GM08714 (cell line): Measurements from ENCODE around the gene IL12RB2.

Experiments used
- H3K4me3 ChIP-seq: fragments of 200-500 bp; sonication (Bioruptor generic); 2 replicates; pipeline ENCODE4 v1.5.1; 2014; ENCODE audit warnings: mild to moderate bottlenecking, low read length, inconsistent platforms
- ZNF274 ChIP-seq: IDR thresholded peaks from 2 replicates; pipeline ENCODE4 v1.6.1; 2012; ENCODE audit warnings: mild to moderate bottlenecking, low read depth, low read length

The IL12RB2 gene

GRCh38 chr1:67324068-67324467 lies 16.4 kb downstream of the IL12RB2 start:
- no peak overlapping the region for H3K4me3 ChIP-seq

DNA sequence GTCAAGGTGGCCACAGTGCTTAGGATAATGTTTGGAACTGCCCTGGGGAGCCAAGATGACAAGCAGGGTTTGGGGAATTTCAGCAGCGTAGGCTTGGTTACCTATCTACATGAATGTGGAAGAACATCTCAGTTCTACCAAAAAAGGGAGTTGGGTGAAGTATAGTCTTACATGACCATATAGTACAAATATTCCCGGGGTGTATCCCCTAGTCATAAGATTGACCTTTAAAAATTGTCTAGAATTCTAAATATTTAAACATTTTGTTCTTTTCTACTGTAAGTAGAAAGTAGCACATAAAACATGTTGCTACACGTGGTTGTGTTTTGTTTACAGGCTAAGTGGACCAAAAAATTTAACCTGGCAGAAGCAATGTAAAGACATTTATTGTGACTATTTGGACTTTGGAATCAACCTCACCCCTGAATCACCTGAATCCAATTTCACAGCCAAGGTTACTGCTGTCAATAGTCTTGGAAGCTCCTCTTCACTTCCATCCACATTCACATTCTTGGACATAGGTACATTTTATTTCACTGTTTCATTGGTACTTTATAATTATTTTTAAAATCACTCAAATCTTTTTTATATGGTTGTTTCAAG lies 20.3 kb downstream of the IL12RB2 start:
- no peak for TF ChIP-seq ZNF274
- H3K4me3 ChIP-seq = no peak overlapping the region

More at GRCh38 chr1:67324068-67324467, 16.4 kb downstream of the IL12RB2 start:
- TF ChIP-seq ZNF274 = no peak

DNA sequence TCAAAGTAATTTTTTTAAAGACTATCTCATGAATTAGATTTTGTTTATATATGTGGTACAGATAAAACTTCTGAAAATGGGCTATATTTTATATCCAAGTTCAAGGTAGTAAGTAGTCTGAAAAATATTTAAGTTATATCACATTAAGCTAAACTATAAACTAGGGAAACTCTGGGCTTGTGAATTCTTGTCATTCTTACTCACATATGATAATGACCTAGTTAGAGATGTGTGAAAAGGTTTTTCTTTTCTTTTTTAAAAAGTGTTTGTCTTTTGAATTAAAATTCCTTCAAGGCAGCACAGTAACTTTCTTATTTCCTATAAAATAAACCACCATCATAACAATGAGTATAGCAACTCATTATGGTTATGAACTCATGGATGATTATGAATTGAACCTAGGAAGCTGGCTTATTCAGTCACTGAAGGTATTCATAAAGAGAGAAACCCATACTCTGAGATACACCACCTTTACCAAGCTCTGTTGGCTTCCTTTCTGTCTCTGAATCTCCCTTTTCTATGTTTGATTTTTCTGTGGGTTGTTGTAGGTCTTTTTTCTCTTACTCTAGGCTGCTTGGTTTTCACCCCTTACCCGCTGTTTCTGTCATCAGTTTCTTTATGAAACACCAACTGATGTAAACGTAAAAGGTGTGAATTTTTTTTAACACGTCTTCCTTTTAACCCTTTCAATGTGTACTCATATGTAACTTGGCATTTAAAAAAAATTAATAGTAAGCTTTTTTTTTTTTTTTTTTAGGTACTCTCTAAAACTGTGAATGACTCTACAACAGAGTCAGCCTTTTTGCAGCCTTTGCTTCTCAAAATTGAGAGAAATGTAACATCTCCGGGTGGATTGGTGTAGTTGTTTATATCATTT lies 25.2 kb downstream of the IL12RB2 start:
- TF ChIP-seq ZNF274 = no peak
- H3K4me3 ChIP-seq = no peak overlapping the region

- no peak for TF ChIP-seq ZNF274
- no peak overlapping the region for H3K4me3 ChIP-seq
Observed at GRCh38 chr1:67333603-67334002, 25.9 kb downstream of the IL12RB2 start.

DNA sequence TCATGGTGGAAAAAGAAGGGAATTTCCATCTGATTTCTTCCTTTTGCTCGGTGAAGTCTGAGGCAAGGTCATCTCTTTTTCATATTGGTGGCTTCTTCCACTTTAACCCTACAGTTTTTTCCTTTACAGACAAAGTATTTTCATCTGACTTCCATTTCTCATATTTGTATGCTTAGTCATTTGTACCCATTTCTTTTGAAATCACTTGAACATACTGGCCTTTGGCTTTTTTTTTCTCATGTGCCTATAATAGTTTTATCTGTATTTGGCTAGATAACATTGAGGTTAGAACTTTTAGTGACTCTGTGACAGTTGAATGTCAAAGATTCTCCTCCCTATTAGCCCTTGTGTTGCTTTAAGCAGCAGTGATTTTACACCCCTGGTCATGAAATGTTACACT lies 27.7 kb downstream of the IL12RB2 start:
- no peak for TF ChIP-seq ZNF274
- H3K4me3 ChIP-seq = no peak overlapping the region

- TF ChIP-seq ZNF274 = no peak
- H3K4me3 ChIP-seq = no peak overlapping the region
Observed at GRCh38 chr1:67336157-67336556, 28.5 kb downstream of the IL12RB2 start.

DNA sequence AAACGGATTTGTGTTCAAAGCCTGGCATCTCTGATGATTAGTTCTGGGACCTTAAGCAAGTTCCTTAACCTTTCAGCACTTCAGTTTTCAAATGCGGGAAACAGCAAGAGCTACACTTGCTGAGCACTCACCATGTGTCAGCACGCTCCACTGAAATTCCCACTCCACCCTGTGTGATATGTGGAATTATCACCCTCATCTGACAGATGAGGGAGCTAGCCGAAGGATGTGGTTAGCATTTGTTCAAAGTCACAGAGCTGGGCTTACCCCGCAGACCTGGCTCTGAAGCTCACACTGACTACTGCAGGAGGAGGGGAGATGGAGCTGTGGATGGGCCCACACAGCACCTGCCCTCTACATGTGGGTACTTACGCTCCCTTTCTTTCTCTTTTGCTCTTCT lies 29.1 kb downstream of the IL12RB2 start:
- H3K4me3 ChIP-seq = no peak overlapping the region
- no peak for TF ChIP-seq ZNF274

GRCh38 chr1:67338642-67339041 lies 31.0 kb downstream of the IL12RB2 start:
- no peak overlapping the region for H3K4me3 ChIP-seq
- TF ChIP-seq ZNF274 = no peak

- TF ChIP-seq ZNF274 = no peak
- H3K4me3 ChIP-seq = peak overlapping the region; percentile 32; the same call in 1 of the 2 replicates
Observed at GRCh38 chr1:67339623-67340343, 32.1 kb downstream of the IL12RB2 start.

DNA sequence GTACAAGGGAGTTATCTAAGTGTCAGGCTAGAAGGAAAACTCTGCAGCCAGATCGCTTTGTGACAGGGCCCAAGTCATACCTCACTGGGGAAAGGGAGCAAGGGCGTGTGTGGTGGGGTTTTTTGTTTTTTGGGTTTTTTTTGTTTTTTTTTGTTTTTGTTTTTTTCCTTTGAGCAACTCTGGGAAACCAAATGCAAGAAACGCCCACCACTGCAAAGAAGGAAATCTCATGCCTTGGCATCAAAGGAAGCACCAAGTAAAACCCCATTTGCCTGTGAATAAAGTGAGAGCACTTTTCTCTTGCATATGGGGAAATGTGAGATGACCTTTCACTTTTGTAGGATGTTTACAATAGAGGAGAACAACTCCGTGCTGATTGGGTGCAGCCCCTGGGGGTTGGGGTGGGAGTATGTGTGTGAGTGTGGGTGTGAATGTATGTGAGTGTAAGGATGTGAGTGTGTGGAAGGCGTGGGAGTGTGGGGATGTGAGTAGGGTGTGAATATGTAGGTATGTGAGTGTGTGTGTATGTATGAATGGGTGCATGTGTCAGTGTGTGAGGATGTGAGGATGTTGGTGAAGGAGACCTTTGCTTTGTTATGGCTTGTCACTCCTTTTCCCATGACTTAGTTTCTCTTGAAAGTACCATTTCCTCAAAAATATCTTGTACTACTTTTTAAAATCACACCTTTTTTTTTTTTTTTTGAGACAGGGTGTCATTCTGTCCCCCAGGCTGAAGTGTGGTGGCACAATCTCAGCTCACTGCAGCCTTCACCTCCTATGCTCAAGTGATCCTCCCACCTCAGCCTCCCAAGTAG lies 34.6 kb downstream of the IL12RB2 start:
- no peak for TF ChIP-seq ZNF274
- H3K4me3 ChIP-seq = no peak overlapping the region; the same call in 1 of the 2 replicates

DNA sequence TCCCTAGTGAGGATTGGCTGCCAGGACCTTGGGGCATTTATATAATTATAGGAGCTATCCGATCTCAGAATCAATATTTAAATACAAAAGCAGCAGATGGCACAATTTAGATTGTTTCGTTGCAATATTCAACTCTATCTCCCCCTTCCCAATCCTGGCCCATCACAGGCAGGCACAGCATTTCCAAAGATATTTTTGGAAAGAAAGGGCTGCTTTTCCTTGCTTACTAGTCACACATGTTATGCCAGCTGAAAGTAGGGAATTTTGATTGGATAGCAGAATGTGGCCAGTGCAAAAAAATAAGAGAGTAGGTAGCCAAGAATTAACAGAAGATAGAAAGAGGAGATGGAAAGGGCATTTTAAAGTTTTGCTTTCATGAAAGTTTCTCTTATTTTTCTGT lies 37.9 kb downstream of the IL12RB2 start:
- H3K4me3 ChIP-seq = no peak overlapping the region
- TF ChIP-seq ZNF274 = no peak

DNA sequence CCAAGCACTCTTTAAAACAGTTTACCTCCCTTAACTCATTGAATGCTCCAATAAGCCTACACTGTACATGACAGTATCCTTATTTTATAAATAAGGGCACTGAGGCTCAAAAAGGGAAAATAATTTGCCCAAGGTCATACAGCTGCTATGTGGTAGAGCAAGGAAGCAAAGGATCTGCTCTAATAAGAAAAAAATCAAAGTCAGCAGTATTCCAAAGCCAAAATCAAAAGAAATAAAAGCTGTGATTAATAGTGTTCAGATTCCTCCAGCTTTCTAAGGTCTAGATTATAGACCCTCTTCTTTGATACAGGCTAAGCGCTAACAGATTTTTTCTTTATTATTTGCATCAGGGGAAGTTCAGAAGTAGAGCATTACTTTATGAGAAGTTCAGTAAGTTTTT lies 39.3 kb downstream of the IL12RB2 start:
- no peak overlapping the region for H3K4me3 ChIP-seq
- TF ChIP-seq ZNF274 = no peak

DNA sequence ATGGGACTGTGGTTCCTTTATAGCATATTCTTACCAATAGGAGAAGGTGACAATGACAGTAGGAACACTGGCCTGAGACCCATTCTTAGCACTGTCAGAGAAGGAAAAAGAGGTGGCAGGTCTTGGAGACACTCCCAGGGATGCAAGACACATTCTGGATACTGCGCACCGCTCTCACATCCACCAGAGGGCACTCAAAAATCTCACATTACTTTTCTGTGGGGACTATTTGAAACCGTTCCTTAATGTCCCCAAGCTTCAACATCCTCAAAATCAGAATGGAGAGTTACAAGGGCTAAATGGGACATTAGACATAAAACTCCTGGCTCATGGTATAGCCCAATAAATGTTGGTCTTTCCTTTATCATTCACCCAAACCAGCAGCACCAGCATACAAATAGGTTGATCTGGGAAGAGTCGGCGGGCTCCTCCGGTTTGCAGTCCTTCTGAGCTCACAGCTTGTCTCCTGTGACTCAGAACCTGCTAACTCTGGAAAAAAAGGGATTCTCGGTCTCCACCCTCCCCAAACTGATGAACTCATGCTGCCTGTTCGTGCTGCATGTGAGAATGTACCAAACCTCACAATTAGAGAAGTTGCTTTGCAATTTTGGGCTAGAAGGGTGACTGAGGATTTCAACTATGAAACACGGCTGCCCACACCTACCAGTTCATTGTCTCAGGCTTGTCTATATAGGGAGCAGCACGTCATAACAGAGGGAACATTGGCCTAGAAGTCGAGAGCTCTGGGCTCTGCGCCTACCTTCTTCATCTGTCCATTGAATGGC lies 40.2 kb downstream of the IL12RB2 start:
- TF ChIP-seq ZNF274 = no peak
- H3K4me3 ChIP-seq = no peak overlapping the region

DNA sequence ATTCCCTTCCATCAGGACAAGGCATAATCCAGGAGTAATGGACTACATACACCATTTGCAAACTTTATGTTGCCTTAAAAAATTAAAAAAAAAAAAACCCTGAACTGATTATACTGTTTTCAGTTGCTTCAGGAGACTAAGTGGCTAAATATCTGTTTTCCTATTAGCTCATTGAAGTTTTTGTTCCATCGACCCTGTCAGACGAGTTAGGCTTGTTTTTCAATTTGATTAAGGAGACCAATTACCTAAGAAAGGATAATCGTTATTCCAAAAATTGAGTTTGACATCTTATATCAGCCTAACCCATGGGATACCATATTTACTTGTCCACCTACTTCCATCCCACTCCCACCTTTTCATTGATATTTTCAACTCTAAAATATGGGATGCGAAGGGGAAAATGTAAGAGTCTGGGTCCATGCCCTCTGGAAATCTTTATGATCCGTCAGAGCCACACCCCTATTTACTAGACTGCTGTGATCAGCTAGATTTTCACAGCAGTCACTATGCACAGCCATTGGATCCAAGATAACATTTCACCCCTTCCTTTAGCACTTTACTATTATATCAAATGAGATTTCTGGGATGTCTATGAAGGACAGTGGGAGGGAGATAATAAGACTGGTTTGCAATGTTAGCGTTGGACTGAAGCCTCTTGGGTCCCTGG lies 41.0 kb downstream of the IL12RB2 start:
- TF ChIP-seq ZNF274 = no peak
- no peak overlapping the region for H3K4me3 ChIP-seq
